WTC11 (cell line): Measurements from ENCODE around the gene P2RY11. TPM values are rescaled to one million over a fixed set of nuclear protein-coding genes. Genes with fewer than 3 reads are reported as not detected.

ENCODE experiments used
- ATAC-seq: fragments of 200-7000 bp; cut with Tn5 transposase; 2 replicates; pipeline ENCODE4 v1.10.0; 2021; ENCODE audit warnings: mild to moderate bottlenecking, moderate library complexity
- CTCF ChIA-PET: fragments of 300-600 bp; sonication (Branson Sonifier 250); formaldehyde crosslinking; loops from one replicate; lab custom pipeline; 2021; ENCODE audit warnings: antibody characterized with exemption; lab: Charles Lee
- POLR2A ChIA-PET: fragments of 350-600 bp; sonication (Branson Sonifier 250); formaldehyde crosslinking; loops from one replicate; lab custom pipeline; 2021; ENCODE audit warnings: antibody characterized with exemption; lab: Charles Lee
- DNase-seq: peaks from one replicate; pipeline ENCODE4 v3.0.0; 2021; ENCODE audit warnings: low spot score
- H3K27ac Mint-ChIP-seq: 2 replicates; pipeline ENCODE4 v1.8.0; 2021; ENCODE audit warnings: mixed read lengths
- H3K27me3 Mint-ChIP-seq: 2 replicates; pipeline ENCODE4 v1.8.0; 2021; ENCODE audit warnings: low read depth, mild to moderate bottlenecking, moderate library complexity, mixed read lengths
- H3K36me3 Mint-ChIP-seq: 2 replicates; pipeline ENCODE4 v1.8.0; 2021; ENCODE audit warnings: mixed read lengths
- H3K4me1 Mint-ChIP-seq: 2 replicates; pipeline ENCODE4 v1.8.0; 2022; ENCODE audit warnings: mixed read lengths
- H3K4me3 Mint-ChIP-seq: 2 replicates; pipeline ENCODE4 v1.8.0; 2021; ENCODE audit warnings: mild to moderate bottlenecking, moderate library complexity, mixed read lengths
- H3K9me3 Mint-ChIP-seq: 2 replicates; pipeline ENCODE4 v1.8.0; 2021; ENCODE audit warnings: mixed read lengths
- AFF4 ChIP-seq: sonication (generic); formaldehyde crosslinking; IDR thresholded peaks from 2 replicates; pipeline ENCODE4 v1.8.1; 2023; ENCODE audit warnings: mild to moderate bottlenecking, missing genetic modification reagents, borderline replicate concordance
- ATF6 ChIP-seq: sonication (generic); formaldehyde crosslinking; IDR thresholded peaks from 2 replicates; pipeline ENCODE4 v1.8.1; 2023; ENCODE audit warnings: mild to moderate bottlenecking, missing genetic modification reagents
- CREB1 ChIP-seq: sonication (generic); formaldehyde crosslinking; IDR thresholded peaks from 2 replicates; pipeline ENCODE4 v1.8.0; 2023; ENCODE audit warnings: mild to moderate bottlenecking, missing genetic modification reagents
- ELF4 ChIP-seq: sonication (generic); formaldehyde crosslinking; IDR thresholded peaks from 2 replicates; pipeline ENCODE4 v1.8.1; 2022; ENCODE audit warnings: low read depth, mild to moderate bottlenecking, moderate library complexity, missing genetic modification reagents
- EMX1 ChIP-seq: fragments of 250-450 bp; sonication (Bioruptor Pico); IDR thresholded peaks from 2 replicates; pipeline ENCODE4 v1.8.0; 2021; ENCODE audit warnings: mild to moderate bottlenecking
- ETV6 ChIP-seq: sonication (generic); formaldehyde crosslinking; IDR thresholded peaks from 2 replicates; pipeline ENCODE4 v1.8.1; 2022; ENCODE audit warnings: mild to moderate bottlenecking, missing genetic modification reagents
- HMGA2 ChIP-seq: fragments of 250-450 bp; sonication (Bioruptor Pico); IDR thresholded peaks from 2 replicates; pipeline ENCODE4 v1.4.0; 2021; ENCODE audit warnings: mild to moderate bottlenecking, moderate library complexity
- HMGXB4 ChIP-seq: sonication (generic); formaldehyde crosslinking; IDR thresholded peaks from 2 replicates; pipeline ENCODE4 v1.8.1; 2023; ENCODE audit warnings: mild to moderate bottlenecking, moderate library complexity, missing genetic modification reagents
- JUN ChIP-seq: sonication (generic); formaldehyde crosslinking; IDR thresholded peaks from 2 replicates; pipeline ENCODE4 v1.8.0; 2023; ENCODE audit warnings: mild to moderate bottlenecking, missing genetic modification reagents
- MLX ChIP-seq: sonication (generic); formaldehyde crosslinking; IDR thresholded peaks from 2 replicates; pipeline ENCODE4 v1.8.1; 2023; ENCODE audit warnings: mild to moderate bottlenecking, missing genetic modification reagents, moderate library complexity
- NFE2L1 ChIP-seq: sonication (generic); formaldehyde crosslinking; IDR thresholded peaks from 2 replicates; pipeline ENCODE4 v1.8.1; 2023; ENCODE audit warnings: missing genetic modification reagents
- NR1H2 ChIP-seq: sonication (generic); formaldehyde crosslinking; IDR thresholded peaks from 2 replicates; pipeline ENCODE4 v1.9.0; 2021; ENCODE audit warnings: mild to moderate bottlenecking, moderate library complexity, missing genetic modification reagents
- OVOL2 ChIP-seq: fragments of 250-450 bp; sonication (Bioruptor Pico); IDR thresholded peaks from 2 replicates; pipeline ENCODE4 v1.9.0; 2021; ENCODE audit warnings: mild to moderate bottlenecking, borderline replicate concordance
- RORB ChIP-seq: fragments of 250-450 bp; sonication (Bioruptor Pico); IDR thresholded peaks from 2 replicates; pipeline ENCODE4 v1.9.0; 2021; ENCODE audit warnings: mild to moderate bottlenecking
- SMAD3 ChIP-seq: sonication (generic); formaldehyde crosslinking; IDR thresholded peaks from 2 replicates; pipeline ENCODE4 v1.8.0; 2022; ENCODE audit warnings: missing genetic modification reagents, mild to moderate bottlenecking, borderline replicate concordance
- SOX15 ChIP-seq: fragments of 250-450 bp; sonication (Bioruptor Pico); IDR thresholded peaks from 2 replicates; pipeline ENCODE4 v1.9.0; 2021; ENCODE audit warnings: mild to moderate bottlenecking
- USF1 ChIP-seq: sonication (generic); formaldehyde crosslinking; IDR thresholded peaks from 2 replicates; pipeline ENCODE4 v1.8.0; 2022; ENCODE audit warnings: mild to moderate bottlenecking, missing genetic modification reagents
- USF2 ChIP-seq: sonication (generic); formaldehyde crosslinking; IDR thresholded peaks from 2 replicates; pipeline ENCODE4 v1.8.1; 2023; ENCODE audit warnings: mild to moderate bottlenecking, missing genetic modification reagents, moderate library complexity
- ZBTB43 ChIP-seq: sonication (generic); formaldehyde crosslinking; IDR thresholded peaks from 2 replicates; pipeline ENCODE4 v1.8.1; 2023; ENCODE audit warnings: mild to moderate bottlenecking, missing genetic modification reagents
- ZNF416 ChIP-seq: fragments of 250-450 bp; sonication (Bioruptor Pico); IDR thresholded peaks from 2 replicates; pipeline ENCODE4 v1.9.0; 2021; ENCODE audit warnings: mild to moderate bottlenecking, inconsistent platforms
- total RNA-seq: library from RNA; stranded (reverse); gene quantifications from 3 replicates; pipeline ENCODE4 v1.2.3, GENCODE V29; 2021

The P2RY11 gene
- total RNA-seq, 1 experiment from 2014 or later, result 21.0 TPM

GRCh38 chr19:10135551-10136334, 24.2 kb downstream of the P2RY11 start:
- POLR2A ChIA-PET, result no interaction called here
- H3K27ac Mint-ChIP-seq, result no peak overlapping the region
- no peaks in the 10 kb centered on the region for H3K9me3 Mint-ChIP-seq
- CTCF ChIA-PET, result no interaction called here
- no peak for DNase-seq
- no peaks in the 10 kb centered on the region for H3K27me3 Mint-ChIP-seq
- no peak for TF ChIP-seq RORB (CRISPR knock-in tag)
- TF ChIP-seq JUN (CRISPR knock-in tag), result no peak
- no peak for TF ChIP-seq ELF4 (CRISPR knock-in tag)
- no peak for TF ChIP-seq EMX1 (CRISPR knock-in tag)
- TF ChIP-seq OVOL2 (CRISPR knock-in tag), result no peak
- TF ChIP-seq USF1, result no peak
- no peak for TF ChIP-seq USF2 (CRISPR knock-in tag)
- no peak for TF ChIP-seq NR1H2 (CRISPR knock-in tag)
- TF ChIP-seq ZBTB43 (CRISPR knock-in tag), result no peak
- TF ChIP-seq MLX (CRISPR knock-in tag), result no peak
- H3K4me3 Mint-ChIP-seq, result no peak overlapping the region
- H3K36me3 Mint-ChIP-seq, result peaks cover 46% of the 10 kb centered on the region
- no peak for ATAC-seq
- H3K4me1 Mint-ChIP-seq, result no peaks in the 10 kb centered on the region

GRCh38 chr19:10136936-10137335, 25.4 kb downstream of the P2RY11 start:
- CTCF ChIA-PET, result interaction anchor here (0.7 kb wide), 1 partner anchor 300 kb away, joined by 4 read pairs; no protein-coding TSS in a partner anchor
- no peak for ATAC-seq
- TF ChIP-seq ETV6 (CRISPR knock-in tag) (no peak), SOX15 (no peak), CREB1 (CRISPR knock-in tag) (no peak), HMGXB4 (no peak), SMAD3 (CRISPR knock-in tag) (no peak), ZNF416 (CRISPR knock-in tag) (no peak), NFE2L1 (CRISPR knock-in tag) (no peak), AFF4 (no peak), HMGA2 (CRISPR knock-in tag) (no peak), ATF6 (no peak)
- no peak for DNase-seq
- H3K27me3 Mint-ChIP-seq, result no peaks in the 10 kb centered on the region
- H3K4me3 Mint-ChIP-seq, result no peak overlapping the region
- peaks cover 54% of the 10 kb centered on the region for H3K36me3 Mint-ChIP-seq
- H3K27ac Mint-ChIP-seq, result no peak overlapping the region
- H3K4me1 Mint-ChIP-seq, result no peaks in the 10 kb centered on the region
- no peaks in the 10 kb centered on the region for H3K9me3 Mint-ChIP-seq
- POLR2A ChIA-PET, result no interaction called here
